GM20000 (cell line): Measurements from ENCODE around the gene ABHD11.
"Not testable (repeated sequence)": the region's sequence is repeated elsewhere in the genome, so short reads cannot be mapped to it uniquely, and the experiment has no call there.

ENCODE experiments used
- DNase-seq: peaks from one replicate; pipeline ENCODE4 v3.0.0; 2012; ENCODE audit warnings: low spot score
- CTCF ChIP-seq: IDR thresholded peaks from 2 replicates; pipeline ENCODE4 v1.5.1; 2012; ENCODE audit warnings: mild to moderate bottlenecking, control low read depth; ENCODE audit errors: extremely low read depth, missing control alignments

Gene ABHD11

GRCh38 chr7:73717025-73717807 is 21.4 kb downstream of the ABHD11 start:
- DNase-seq, result no peak
- TF ChIP-seq CTCF, result no peak

GRCh38 chr7:73716318-73716890 is 22.2 kb downstream of the ABHD11 start:
- no peak for DNase-seq
- no peak for TF ChIP-seq CTCF

GRCh38 chr7:73715648-73716317 is 22.8 kb downstream of the ABHD11 start:
- no peak for DNase-seq
- no peak for TF ChIP-seq CTCF

GRCh38 chr7:73713319-73713718 is 25.3 kb downstream of the ABHD11 start:
- not testable (repeated sequence) for DNase-seq

- no peak for TF ChIP-seq CTCF
- DNase-seq, result no peak
These were observed 25.8 kb downstream of the ABHD11 start for GRCh38 chr7:73712773-73713172.

GRCh38 chr7:73708961-73709549 is 29.5 kb downstream of the ABHD11 start:
- no peak for DNase-seq
- no peak for TF ChIP-seq CTCF

GRCh38 chr7:73707045-73707631 is 31.5 kb downstream of the ABHD11 start:
- DNase-seq, result no peak
- no peak for TF ChIP-seq CTCF
